ENCODE data around the gene CRTC1. TPM values are rescaled to one million over a fixed set of nuclear protein-coding genes. Genes with fewer than 3 reads are reported as not detected.
"Not testable (repeated sequence)": the region's sequence is repeated elsewhere in the genome, so short reads cannot be mapped to it uniquely, and the experiment has no call there.

Gene CRTC1
- total and polyA plus RNA-seq, 10 donors, result 3.1 to 15.7 (median 8.2) TPM

DNA sequence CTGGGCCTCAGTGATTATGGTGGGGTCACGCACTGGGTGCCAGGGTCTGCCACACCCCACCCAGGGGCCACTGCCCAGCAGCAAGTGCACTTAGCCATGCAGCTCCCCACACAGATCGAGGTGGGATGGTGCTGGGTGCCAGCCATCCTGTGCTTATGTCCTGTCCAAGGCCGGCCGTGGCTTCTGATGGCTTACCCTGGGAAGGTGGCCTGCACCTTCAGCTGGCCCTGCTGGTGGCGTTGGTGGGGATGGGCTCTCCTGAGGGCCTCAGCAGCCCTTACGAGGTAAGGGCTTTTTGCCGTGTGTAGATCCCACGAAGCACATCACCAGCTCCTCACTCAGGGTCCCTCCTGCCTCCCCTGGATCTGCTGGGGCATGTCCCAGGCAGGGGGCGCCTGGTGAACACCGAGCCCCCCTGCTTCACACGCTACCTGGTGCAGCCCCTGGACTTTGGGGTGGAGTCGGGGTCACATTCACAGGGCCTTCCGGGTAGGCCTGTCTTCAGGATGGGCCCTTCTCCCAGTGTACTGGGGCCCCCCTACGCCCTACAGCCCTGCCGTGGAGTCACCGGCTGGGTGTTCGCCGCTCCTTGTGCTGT lies 46.6 kb downstream of the CRTC1 start:
- no peaks in the 10 kb centered on the region for H3K27me3 ChIP-seq (replicated peaks in 1 of 7)
- no peak for DNase-seq
- TF ChIP-seq POLR2A (IDR thresholded peaks at IDR 0.05), result no peak
- no peak for TF ChIP-seq POLR2AphosphoS5 (IDR thresholded peaks at IDR 0.05)
- TF ChIP-seq, protein P1, sequence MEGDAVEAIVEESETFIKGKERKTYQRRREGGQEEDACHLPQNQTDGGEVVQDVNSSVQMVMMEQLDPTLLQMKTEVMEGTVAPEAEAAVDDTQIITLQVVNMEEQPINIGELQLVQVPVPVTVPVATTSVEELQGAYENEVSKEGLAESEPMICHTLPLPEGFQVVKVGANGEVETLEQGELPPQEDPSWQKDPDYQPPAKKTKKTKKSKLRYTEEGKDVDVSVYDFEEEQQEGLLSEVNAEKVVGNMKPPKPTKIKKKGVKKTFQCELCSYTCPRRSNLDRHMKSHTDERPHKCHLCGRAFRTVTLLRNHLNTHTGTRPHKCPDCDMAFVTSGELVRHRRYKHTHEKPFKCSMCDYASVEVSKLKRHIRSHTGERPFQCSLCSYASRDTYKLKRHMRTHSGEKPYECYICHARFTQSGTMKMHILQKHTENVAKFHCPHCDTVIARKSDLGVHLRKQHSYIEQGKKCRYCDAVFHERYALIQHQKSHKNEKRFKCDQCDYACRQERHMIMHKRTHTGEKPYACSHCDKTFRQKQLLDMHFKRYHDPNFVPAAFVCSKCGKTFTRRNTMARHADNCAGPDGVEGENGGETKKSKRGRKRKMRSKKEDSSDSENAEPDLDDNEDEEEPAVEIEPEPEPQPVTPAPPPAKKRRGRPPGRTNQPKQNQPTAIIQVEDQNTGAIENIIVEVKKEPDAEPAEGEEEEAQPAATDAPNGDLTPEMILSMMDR (IDR thresholded peaks at IDR 0.05 in 8 of 11, conservative IDR thresholded peaks at IDR 0.05 in 3 of 11), result no peak
- H3K36me3 ChIP-seq, result peaks cover 0 to 22% (median 0%) of the 10 kb centered on the region in 6 donors
- H3K4me1 ChIP-seq, result no peaks in the 10 kb centered on the region
- H3K4me3 ChIP-seq, result no peak overlapping the region
- H3K27ac ChIP-seq, result no peak overlapping the region
- no peaks in the 10 kb centered on the region for H3K9me3 ChIP-seq
- intact Hi-C loops (cut with DNase I; ENCODE audit: low total_unique reads), result no loop called here
- WGBS, 5 donors, result 94 to 98% (median 94%) methylated on average over 12 to 18 of the region's 18 CpGs

DNA sequence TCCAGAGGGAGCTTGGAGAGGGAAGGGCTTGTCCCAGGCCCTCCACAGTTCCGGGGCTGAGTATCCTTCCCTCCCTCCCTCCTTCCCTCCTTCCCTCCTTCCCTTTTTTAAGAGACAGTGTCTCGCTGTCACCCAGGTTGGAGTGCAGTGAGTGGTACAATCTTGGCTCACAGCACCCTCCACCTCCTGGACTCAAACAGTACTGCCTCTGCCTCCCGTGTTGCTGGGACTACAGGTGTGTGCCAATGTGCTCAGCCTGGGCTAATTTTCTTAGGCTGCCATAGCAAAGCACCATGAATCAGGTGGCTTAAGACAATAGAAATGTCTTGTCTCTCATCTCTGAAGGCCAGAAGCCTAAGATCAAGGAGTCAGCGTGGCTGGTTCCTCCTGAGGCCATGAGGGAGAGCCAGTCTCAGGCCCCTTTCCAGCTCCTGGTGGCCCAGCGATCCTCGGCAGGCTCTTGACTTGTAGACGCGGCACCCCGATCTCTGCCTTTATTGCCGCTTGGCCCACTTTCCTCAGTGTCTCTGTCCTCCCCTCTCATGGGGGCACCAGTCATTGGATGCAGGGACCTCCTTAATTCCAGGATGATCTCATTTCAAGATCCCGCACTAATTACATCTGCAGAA lies 47.5 kb downstream of the CRTC1 start:
- no peak for TF ChIP-seq POLR2A (IDR thresholded peaks at IDR 0.05)
- TF ChIP-seq POLR2AphosphoS5 (IDR thresholded peaks at IDR 0.05), result no peak
- TF ChIP-seq, protein P1 (IDR thresholded peaks at IDR 0.05 in 8 of 11, conservative IDR thresholded peaks at IDR 0.05 in 3 of 11), result no peak
- Histone ChIP-seq H3K4me1 (no peaks in the 10 kb centered on the region), H3K4me3 (no peak overlapping the region), H3K36me3 (peaks cover 0 to 18% (median 0%) of the 10 kb centered on the region in 6 donors), H3K27ac (no peak overlapping the region), H3K9me3 (no peaks in the 10 kb centered on the region), H3K27me3 (replicated peaks in 1 of 7) (no peaks in the 10 kb centered on the region)
- WGBS, 5 donors, result 90 to 96% (median 91%) methylated on average over 11 of the region's 11 CpGs
- intact Hi-C loops (cut with DNase I; ENCODE audit: low total_unique reads), result no loop called here
- no peak for DNase-seq

DNA sequence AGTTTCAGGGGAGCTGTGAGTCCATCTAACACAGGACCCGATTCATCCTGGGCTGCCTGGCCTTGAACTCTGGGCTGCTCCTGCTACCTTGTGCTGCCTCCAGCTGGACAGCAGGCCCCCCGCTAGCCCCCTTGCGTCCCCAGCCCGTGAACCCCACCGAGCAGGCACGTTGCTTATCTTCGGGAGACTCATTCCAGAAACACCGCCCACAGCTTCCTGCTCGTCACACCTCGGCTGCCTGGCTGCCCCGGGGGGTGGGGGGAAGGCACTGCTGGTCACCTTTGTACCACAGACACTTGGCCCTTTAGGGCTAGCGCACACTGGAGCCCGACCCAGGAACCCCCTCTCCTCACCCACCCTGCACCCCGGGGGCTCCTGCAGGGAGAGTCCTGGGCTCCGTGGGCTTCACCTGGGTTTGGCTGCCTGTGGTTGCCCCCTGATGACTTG lies 48.1 kb downstream of the CRTC1 start:
- Histone ChIP-seq H3K4me3 (no peak overlapping the region), H3K9me3 (no peaks in the 10 kb centered on the region), H3K4me1 (peaks cover 0 to 5% (median 0%) of the 10 kb centered on the region in 6 donors), H3K36me3 (peaks cover 0 to 17% (median 0%) of the 10 kb centered on the region in 6 donors), H3K27me3 (replicated peaks in 1 of 7) (no peaks in the 10 kb centered on the region), H3K27ac (no peak overlapping the region)
- intact Hi-C loops (cut with DNase I; ENCODE audit: low total_unique reads), result no loop called here
- WGBS, 5 donors, result 41 to 59% (median 56%) methylated on average over 12 to 15 of the region's 15 CpGs
- DNase-seq, result no peak
- TF ChIP-seq POLR2AphosphoS5 (IDR thresholded peaks at IDR 0.05) (no peak), POLR2A (IDR thresholded peaks at IDR 0.05) (no peak)
- TF ChIP-seq, protein P1 (IDR thresholded peaks at IDR 0.05 in 8 of 11, conservative IDR thresholded peaks at IDR 0.05 in 3 of 11), result no peak

DNA sequence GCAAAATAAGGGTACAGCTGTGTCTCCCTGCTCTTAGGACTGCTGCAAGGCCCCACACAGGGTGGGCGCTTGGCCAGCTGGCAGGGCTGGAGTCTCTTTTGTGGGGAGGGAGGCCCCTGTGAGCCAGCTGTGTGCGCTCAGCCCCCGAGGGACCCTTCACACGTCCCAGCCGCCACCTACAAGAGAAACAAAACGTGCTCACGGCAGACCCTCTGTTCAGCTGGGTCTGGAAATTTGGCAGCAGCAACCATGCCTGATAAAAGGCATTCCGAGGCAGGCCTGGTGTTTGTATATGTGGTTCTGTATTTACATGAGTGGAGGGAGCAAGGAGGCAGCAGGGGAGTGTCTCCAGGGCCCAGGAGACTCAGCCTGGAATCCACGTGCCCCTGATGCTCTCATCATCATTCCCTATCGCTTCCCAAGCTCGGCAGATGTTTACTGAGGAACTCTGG lies 49.7 kb downstream of the CRTC1 start:
- DNase-seq, result no peak
- H3K27ac ChIP-seq, result no peak overlapping the region
- intact Hi-C loops (cut with DNase I; ENCODE audit: low total_unique reads), result no loop called here
- H3K27me3 ChIP-seq (replicated peaks in 1 of 7), result no peaks in the 10 kb centered on the region
- H3K4me3 ChIP-seq, result no peak overlapping the region
- WGBS, 5 donors, result 69 to 88% (median 77%) methylated on average over 11 of the region's 11 CpGs
- TF ChIP-seq, protein P1 (IDR thresholded peaks at IDR 0.05 in 8 of 11, conservative IDR thresholded peaks at IDR 0.05 in 3 of 11), result no peak
- TF ChIP-seq POLR2A (IDR thresholded peaks at IDR 0.05), result no peak
- TF ChIP-seq POLR2AphosphoS5 (IDR thresholded peaks at IDR 0.05), result no peak
- H3K9me3 ChIP-seq, result no peaks in the 10 kb centered on the region
- H3K4me1 ChIP-seq, result peaks cover 0 to 8% (median 0%) of the 10 kb centered on the region in 6 donors
- H3K36me3 ChIP-seq, result peaks cover 0 to 10% (median 0%) of the 10 kb centered on the region in 6 donors

DNA sequence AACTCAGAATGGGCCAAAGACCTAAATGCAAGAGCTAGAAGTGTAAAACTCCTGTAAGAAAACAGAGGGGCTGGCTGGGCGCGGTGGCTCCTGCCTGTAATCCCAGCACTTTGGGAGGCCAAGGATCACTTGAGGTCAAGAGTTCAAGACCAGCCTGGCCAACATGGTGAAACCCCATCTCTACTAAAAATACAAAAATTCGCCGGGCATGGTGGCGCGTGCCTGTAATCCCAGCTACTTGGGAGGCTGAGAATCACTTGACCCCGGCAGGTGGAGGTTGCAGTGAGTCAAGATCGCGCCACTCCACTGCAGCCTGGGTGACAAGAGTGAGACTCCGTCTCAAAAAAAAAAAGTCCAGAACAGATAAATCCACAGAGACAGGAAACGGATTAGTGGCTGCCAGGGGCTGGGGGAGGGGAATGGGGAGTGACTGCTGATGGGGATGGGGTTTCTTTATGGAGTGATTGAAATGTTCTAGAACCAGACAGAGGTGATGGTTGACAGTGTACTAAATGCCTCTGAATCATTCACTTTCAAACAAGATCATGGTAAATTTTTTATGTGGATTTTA lies 50.4 kb downstream of the CRTC1 start:
- H3K9me3 ChIP-seq; H3K4me3 ChIP-seq; H3K27me3 ChIP-seq (replicated peaks in 1 of 7); DNase-seq; H3K27ac ChIP-seq; intact Hi-C loops (cut with DNase I; ENCODE audit: low total_unique reads); H3K36me3 ChIP-seq; H3K4me1 ChIP-seq: not testable (repeated sequence)
- 88 to 93% (median 90%) methylated on average over 11 of the region's 11 CpGs for WGBS, 5 donors
